ENCODE measurements around the gene GOLGA8H.
"Not testable (repeated sequence)": the region's sequence is repeated elsewhere in the genome, so short reads cannot be mapped to it uniquely, and the experiment has no call there.

GOLGA8H gene

GRCh38 chr15:30603796-30604195 lies at the start of gene GOLGA8H:
TSS of gene GOLGA8H (plus strand) at chr15:30604028. CDS start at chr15:30604126, 98 bp downstream.
- not testable (repeated sequence) for DNase-seq

- not testable (repeated sequence) for DNase-seq
Observed at GRCh38 chr15:30566949-30567348, 36.9 kb upstream of the GOLGA8H start.

GRCh38 chr15:30573012-30573491 lies 30.8 kb upstream of the GOLGA8H start:
- DNase-seq: not testable (repeated sequence)

GRCh38 chr15:30579394-30579970 lies 24.3 kb upstream of the GOLGA8H start:
- not testable (repeated sequence) for DNase-seq

- DNase-seq: not testable (repeated sequence)
Observed at GRCh38 chr15:30580716-30581115, 23.1 kb upstream of the GOLGA8H start.

GRCh38 chr15:30598953-30599352 lies 4.9 kb upstream of the GOLGA8H start:
- not testable (repeated sequence) for DNase-seq

GRCh38 chr15:30612271-30612670 lies 8.4 kb downstream of the GOLGA8H start:
- not testable (repeated sequence) for DNase-seq

GRCh38 chr15:30621342-30621741 lies 17.5 kb downstream of the GOLGA8H start:
- not testable (repeated sequence) for DNase-seq

- not testable (repeated sequence) for DNase-seq
Observed at GRCh38 chr15:30625436-30626193, 21.8 kb downstream of the GOLGA8H start, which contains the start of gene ARHGAP11B. TSS of gene ARHGAP11B (plus strand) at chr15:30626128.

GRCh38 chr15:30626194-30626565 lies 22.4 kb downstream of the GOLGA8H start:
- not testable (repeated sequence) for DNase-seq

GRCh38 chr15:30626632-30627031 lies 22.8 kb downstream of the GOLGA8H start:
- DNase-seq: not testable (repeated sequence)

GRCh38 chr15:30650012-30650929 lies 46.4 kb downstream of the GOLGA8H start:
- DNase-seq: no peak

- DNase-seq: not testable (repeated sequence)
Observed at GRCh38 chr15:30661154-30661553, 57.3 kb downstream of the GOLGA8H start.
